ENCODE measurements around the gene ZNF235.
A peak's percentile ranks its signal among the peaks of the same experiment; 100 is the strongest.
"Not testable (repeated sequence)": the region's sequence is repeated elsewhere in the genome, so short reads cannot be mapped to it uniquely, and the experiment has no call there.

The ZNF235 gene

DNA sequence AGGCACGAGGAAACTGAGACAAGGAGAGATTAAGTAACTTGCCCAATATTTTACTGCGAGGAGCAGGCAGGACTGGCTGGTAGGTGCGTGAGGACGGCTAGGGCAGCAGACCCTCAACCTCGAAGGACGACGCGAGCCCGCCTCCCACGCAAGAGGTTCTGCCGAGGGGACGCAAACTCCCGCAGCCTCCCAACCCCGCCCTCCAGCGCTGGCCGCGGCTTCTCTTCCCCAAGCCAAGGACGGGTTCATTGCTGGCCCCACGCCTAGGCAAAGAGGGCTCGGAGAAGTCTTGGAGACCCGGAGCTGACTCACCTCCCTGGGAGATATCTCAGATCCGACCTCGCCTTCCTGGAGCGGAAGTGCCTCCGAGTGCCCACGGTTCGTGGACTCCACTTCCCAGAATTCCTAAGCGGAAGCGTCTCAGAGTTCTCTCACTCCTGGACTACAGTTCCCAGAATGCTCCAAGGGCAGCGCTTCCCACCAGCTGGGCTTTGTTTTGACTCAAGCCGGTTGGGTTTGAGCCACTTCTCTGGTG lies at the start of gene ZNF235:
Gene ZNF235 (minus strand): TSS at position 367 of the 535 bp plus-strand sequence. CDS start 1,621 bp downstream, outside the sequence.
- DNase-seq: peak; percentile 74 to 76

DNA sequence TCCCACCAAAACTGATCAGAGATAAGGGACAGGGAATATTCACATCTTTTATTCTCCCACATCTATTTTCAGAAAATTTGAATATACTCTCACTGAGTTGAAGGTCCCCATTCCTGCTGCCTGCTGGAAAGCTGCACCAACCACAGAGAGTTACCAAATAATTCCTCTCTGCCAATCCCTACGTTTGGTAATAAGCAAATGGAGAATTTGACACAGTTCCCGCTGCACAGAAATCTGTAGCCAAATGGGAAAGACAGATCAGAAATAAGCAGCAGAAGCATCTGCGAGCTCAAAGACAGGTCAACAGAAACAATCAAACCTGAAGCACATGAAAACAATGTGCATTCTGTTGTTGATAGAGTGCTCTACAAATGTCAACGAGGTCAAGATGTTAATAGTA lies 41.7 kb upstream of the ZNF235 start:
- no peak for DNase-seq

DNA sequence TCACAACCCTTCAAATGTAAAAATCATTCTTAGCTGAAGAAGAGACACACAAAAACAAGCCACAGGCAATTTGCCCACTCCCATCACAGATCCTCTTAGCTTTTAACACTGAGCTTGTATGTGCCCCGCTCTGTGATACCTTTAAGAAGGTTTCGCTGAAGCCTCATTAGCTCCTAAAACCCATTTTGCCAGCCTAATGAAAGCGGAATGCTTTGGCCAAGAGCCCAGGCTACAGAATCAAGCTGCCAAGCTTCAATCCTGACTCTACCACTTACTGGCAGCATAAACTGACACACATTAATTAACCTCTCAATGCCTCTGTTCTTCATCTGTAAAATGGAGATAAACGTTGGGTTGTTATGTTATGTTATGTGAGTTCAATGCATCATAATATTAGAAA lies 41.1 kb upstream of the ZNF235 start:
- DNase-seq: no peak

DNA sequence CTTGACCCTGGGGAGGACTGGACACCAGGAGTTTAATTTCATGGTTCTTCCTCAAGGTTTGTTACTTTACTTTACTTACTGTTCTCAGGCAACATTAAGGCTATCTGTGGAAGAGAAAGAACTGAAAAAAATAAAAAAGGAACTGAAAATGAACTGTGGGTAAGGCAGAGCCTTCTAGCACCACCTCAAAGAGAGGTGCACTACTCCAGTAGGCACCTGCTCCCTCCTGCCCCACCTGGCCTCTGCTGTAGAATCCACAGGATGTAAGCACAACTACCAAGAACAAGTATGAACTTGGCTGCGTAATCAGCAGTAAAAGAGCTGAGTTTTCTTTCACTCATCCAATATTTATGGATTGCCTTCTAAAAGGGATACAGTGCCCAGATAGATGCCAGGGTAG lies 39.4 kb upstream of the ZNF235 start:
- no peak for DNase-seq

DNA sequence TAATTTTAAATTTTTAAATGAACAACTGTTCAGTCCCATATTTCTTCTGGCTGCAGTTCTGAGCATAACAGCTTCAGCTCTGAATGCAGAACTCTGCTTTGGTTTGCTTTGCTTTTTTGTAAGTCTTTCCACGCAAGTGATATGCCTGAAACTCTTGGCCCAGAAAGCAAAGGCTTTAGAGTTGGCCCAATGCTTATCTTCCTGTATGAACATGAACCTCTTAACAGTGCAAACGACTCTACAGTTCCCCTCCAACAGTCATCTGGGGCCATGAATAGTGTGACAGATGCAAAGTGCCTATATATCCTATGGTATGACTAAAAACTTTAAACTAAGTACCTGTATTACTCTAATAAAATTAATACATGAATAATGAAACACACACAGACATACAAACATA lies 37.0 kb upstream of the ZNF235 start:
- DNase-seq: no peak

DNA sequence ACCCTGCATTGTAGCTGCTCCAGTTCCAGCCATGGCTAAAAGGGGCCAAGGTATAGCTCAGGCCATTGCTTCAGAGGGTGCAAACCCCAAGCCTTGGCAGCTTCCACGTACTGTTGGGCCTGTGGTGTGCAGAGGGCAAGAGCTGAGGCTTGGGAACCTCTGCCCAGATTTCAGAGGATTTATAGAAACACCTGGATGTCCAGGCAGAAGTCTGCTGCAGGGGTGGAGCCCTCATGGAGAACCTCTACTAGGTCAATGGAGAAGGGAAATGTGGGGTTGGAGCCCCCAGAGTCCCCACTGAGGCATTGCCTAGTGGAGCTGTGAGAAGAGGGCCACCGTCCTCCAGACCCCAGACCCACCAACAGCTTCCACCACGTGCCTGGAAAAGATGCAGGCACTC lies 29.8 kb upstream of the ZNF235 start:
- DNase-seq: not testable (repeated sequence)

DNA sequence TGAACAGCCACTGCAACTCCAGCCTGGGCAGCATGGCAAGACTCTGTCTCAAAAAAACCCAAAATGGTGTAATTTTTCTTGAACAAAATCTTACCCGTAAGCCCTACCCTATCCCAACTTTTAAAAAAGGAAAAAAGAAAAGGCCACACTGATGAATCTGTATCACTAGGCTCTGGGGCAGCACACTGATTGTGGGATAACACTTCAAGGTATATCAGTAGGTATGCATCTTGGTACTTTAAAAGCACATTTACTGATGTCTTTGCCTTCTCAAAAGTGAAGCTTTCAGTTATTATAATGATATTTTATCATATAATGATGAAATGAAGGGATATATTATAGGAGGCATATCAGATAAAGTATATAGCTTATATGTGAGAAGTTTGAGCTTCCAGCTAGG lies 27.3 kb upstream of the ZNF235 start:
- DNase-seq: no peak

DNA sequence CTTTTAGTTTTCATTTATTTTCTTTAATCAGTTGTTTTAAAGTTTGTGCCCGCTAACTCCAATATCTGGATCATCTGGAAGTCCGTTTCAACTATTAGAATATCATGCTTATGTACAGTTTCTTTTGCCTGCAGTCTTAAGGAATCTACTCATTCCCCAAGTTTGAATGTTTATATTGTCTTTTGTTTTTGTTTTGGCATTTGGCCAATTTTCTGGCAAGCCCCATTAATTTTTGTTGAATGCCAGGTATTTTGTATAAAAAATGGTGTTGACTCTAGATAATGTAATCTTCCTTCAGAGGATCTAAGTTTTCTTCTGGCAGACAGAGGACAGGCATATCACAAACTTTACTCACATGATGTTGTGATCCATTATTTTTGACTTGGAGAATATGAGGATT lies 11.1 kb upstream of the ZNF235 start:
- DNase-seq: no peak

DNA sequence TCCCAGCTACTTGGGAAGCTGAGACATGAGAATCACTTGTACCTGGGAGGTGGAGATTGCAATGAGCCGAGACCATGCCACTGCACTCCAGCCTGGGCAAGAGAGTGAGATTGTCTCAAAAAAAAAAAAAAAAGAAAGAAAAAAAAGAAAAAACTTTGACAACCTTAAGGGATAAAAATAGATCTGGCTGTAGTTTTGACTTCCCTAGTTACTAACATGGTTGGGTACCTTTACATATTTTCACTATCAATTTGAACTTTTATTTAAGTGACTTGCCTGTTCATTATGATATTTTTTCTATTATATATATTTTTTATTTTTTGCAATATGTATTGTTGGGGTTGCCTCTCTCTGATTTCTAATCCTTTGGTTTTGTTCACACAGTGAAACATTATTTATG lies 8.4 kb upstream of the ZNF235 start:
- no peak for DNase-seq

DNA sequence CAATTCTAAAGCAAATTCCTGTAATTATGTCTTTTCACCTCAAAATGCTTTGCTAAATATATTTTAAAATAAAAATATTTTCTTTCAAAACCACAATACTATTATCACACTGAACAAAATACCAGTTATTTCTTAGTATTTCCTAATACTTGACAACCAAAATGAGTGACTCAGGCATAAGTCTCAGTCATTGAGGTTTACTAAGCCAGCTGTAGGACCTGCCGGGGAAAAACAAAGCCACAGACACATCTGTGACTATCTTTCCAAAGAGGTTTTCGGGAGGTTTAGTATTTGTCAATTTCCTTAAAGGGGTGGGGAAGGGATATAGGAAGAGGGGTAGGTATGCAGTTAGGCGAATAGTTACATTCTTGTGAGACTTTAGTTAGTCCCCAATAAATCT lies 3.2 kb upstream of the ZNF235 start:
- DNase-seq: no peak

DNA sequence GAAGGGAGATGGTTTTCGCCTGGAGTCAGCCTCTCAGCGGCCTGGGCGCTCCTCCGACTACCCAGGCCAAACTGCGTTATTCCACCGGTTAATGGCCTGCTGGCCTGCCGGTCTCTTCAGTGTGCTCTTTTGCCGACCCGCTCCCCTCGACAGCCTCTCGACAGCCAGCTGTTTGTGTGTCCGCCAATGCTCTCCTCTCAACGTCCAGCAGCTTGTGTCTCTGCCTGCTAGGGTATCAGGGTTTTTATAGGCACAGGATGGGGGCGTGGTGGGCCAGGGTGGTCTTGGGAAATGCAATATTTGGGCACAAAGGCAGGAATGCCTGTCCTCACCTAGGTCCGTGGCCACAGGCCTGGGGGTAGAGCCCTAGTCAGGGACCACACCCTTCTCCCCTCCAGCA lies 1.5 kb upstream of the ZNF235 start:
- no peak for DNase-seq

DNA sequence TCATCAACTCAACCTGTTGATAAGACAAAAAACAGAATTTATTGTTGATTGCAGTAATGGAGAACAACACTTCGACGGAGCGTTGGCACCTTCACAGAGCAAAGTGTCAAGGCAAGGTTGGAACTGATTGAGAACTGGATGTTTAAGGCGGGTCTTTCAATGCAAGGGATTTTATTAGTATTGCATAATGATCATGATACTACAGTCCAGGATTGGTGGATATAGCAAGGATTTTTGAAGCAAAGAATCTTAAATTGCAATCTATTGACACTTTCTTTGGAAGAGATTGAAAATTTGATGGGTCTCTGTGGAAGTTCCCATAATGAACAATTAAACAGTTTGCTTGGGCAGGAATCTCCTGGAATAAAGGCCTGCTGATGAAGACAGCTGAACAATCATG lies 632 bp upstream of the ZNF235 start:
- no peak for DNase-seq

DNA sequence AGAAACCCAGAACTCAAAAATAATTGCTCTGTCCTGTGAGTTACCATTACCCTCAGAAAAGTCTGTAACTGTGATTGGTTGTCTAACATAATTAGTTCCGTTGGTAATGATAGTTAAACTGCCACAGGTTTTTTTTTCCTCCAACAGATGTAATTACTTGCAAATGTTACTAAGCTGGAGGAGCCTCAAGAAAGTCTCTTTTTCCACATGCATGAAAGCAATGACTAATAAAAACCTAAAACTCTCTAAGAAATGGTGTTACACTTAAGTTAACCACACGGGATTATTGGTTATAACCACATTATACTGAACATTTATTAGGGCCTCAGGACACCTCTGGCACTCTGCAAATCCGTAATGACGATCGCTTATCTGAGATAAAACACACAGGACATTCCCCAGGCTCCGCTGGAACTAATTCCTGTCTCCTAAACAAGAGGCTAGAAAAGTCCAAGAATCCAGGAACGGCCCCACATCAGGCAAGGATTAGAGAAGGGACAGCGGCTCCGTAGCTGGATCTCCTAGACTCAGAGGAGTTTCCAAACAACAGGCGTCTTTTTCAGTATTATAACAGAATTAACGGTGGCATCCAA lies 753 bp downstream of the ZNF235 start:
- no peak for DNase-seq

DNA sequence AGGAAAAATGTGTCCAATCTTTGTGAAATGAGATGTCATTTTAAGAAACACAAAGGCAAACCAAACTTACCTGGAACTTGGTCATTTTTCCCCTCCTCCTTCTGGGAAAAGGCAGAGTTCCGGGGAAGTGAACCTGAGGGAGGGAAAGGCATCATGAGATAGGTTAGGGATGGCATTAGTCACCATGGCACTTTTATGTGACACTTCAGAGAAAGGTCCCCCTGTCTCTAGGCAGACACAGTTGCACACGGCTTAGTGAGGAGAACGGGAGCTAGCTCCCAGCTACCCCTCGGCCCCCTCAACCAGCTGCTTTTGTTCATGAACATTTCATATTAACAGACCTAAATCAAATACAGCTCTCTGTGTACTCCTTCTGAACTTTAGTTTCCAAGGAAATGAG lies 1.5 kb downstream of the ZNF235 start:
- DNase-seq: no peak

DNA sequence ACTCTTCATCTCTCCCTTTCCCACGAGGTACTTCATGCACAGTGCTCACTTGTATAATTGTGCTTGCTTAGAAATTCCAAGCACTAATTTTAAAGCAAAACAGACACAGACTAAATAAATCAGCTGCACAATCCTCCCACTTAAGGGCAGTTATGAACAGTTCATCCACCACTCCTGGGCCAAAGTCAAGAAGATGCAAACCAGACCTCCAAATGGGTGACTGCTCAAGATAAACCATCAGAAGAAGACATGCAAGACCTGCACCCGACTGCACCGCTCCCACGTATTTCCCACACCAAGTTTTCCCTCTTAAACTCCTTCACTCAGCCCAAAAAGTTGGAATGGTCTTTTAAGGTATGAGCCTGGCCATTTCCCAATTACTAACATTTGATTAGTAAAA lies 19.9 kb downstream of the ZNF235 start:
- DNase-seq: no peak

DNA sequence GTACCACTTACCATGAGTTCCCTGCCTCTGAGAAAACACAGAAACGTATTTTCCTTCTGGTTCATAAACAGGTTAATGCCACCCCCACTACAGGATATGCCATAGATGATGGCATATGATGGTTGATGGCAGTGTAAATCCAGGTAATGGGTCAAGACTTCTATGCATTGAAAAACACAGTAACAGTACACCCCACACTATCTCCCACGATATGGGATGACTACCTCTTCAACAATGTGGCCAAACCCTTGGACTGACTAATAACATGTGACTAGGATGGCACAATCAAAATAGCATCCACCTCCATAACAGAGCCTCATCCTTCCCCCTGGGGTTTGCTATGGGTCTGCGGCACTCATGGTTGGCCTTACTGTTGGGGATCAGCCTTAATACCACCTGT lies 22.0 kb downstream of the ZNF235 start:
- no peak for DNase-seq

DNA sequence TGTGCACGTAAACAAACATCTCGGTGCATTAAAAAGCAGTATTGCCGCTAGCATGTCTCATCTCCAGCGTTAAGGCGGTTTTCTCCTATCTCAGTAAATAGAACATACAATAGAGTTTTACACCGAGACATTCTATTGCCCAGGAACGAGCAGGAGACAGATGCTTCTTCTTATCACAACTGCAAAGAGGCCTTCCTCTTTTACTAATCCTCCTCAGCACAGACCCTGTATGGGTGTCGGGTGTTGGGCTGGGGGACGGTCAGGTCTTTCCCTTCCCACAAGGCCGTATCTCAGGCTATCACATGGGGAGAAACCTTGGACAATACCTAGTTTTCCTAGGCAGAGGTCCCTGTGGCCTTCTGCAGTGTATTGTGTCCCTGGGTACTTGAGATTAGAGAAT lies 23.9 kb downstream of the ZNF235 start:
- DNase-seq: no peak

DNA sequence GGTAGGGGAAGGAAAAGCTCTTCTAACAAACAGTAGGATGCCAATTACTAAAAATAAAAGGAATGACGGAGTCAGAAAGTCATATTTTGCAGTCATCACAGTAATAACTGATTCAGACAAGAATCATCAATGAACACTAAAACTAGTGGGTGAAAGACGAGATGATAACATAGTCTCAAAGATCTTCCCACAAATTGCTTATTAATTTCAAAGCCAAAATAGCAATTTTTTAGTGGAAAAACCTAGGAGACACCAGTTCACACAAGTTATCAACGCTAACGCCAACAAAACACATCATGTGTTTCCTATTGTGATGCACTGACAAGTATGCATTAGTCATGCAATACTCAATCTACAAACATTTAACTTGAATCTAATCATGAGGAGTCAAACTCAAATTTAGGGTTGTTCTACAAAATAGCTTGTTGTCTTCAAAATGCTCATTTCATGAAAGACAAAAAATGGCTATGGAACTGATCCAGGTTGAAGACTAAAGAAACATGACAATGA lies 26.6 kb downstream of the ZNF235 start:
- no peak for DNase-seq

DNA sequence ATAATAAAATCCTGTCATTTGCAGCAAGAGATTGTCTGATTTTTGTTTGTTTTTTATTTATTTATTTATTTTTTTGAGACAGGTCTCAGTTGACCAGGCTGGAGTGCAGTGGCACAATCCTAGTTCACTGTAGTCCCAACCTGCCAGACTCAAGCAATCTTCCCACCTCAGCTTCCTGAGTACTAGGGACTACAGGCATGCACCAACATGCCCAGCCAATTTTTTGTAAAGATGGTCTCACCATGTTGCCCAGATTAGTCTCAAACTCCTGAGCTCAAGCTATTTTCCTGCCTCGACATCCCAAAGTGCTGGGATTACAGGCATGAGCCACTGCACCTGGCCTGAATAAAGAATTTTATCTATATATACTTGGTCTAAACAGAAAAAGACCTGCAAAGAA lies 27.5 kb downstream of the ZNF235 start:
- DNase-seq: no peak

DNA sequence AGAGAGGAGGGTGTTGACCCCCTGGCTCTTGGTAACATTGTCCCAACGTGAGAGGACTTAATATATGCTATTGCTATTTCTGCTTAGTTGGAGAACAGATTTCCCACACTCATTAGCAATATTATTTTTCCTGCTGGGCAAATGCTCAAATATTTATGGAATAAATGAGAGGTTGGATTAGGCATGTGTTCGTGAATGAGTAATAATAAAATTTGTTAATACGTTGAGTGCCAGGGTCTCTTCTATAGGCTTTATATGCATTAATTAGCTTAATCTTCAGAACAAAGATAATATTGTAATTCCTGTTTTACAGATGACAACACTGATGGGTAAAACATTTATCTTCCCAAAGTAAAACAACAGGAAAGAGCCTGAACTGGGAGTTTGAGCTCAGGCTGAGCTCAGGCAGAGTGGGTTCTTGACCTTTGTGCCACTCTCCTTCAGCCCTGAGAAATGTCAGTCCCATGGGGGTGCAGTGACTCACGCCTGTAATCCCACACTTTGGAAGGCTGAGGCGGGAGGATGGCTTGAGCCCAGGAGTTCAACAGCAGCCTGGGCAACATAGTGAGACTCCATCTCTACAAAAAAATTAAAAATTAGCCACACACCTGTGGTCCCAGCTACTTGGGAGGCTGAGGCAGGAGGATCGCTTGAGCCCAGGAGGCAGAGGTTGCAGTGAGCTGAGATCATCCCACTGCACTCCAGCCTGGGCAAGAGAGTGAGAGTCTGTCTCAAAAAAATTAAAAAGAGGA lies 44.0 kb downstream of the ZNF235 start:
- no peak for DNase-seq

DNA sequence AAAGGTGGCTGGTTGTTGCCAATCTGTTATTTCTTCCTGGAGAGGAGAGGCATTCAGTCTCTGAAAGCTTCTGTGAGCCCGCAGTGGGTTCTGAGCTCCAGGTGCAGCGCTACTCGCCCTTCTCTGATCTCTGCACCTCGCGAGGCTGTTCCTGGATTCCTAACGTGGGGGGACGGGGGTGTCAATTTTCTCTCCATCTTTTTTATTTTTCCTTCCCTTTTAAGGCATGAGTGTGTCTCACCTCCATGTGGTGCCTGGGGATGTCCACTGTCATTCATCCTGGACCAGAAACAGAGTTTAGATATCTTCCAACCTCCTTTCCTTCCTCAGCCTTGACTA lies 44.5 kb downstream of the ZNF235 start:
- DNase-seq: no peak

DNA sequence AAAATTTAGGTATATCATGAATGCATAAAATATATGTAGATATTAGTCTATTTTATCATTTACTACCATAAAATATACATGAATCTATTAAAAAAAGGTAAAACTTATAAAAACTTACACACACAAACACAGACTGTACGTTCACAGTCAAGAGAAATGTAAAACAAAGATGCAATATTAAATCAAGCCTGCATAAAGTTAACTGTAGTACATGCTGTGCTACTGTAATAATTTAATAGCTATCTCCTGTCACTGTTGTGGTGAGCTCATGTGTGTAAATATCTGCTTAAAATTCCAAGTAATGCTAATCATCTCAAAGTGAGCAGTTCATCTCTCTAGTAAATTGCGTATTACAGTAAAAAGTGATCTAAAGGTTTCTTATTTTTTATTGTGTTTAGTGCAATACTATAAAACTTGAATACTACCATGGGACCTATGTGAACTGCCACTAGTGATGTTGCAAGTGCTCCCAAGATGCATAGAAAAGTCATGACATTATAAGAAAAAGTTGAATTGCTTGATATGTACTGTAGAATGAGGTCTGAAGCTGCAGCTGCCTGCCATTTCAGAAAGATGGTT lies 45.9 kb downstream of the ZNF235 start:
- DNase-seq: no peak

DNA sequence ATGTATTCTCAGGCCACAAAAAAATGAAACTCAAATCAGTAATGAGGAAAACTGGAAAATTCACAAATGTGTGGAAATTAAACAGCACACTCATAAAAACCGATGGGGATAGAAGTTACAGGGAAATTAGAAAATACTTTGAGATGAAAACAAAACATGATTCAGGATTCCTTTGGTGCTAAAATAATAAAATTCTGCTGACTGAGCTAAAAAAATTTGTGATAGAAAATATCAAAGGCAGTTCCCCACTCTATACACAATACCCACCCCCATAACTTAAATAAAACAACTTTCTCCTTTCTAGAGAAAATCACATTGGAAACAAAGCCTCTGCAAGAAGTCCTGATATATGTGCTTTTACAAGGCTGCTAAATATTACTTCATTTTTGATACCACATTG lies 46.7 kb downstream of the ZNF235 start:
- DNase-seq: no peak

DNA sequence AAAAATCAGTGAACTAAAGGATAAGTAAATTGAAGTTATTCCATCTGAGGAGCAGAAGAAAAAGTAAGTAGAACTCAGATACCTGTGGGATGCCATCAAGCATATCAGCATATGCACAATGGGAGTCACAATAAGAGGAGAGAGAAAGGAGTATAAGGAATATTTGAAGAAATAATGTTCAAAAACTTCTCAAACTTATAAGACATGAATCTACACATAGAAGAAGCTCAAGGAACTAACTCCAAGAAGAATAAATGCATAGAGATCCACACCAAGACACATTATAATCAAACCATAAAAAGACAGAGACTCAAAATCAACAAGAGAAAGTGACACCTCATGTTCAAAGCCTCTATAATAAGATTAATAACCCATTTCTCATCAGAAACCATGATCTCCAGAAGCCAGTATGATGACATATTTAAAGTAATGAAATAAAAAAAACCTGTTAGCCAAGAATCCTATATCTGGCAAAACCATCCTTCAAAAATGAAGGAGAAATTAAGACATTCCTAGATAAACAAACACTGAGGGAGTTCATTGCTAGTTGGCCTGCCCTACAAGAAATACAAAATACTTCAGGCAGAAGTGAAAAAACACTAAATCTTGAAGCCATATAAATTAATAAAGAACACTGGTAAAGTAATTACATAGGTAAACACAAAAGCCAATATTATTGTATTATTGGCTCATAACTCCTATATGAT lies 49.0 kb downstream of the ZNF235 start:
- no peak for DNase-seq
